ENCODE measurements around the gene MAPT.
"Not testable (repeated sequence)": the region's sequence is repeated elsewhere in the genome, so short reads cannot be mapped to it uniquely, and the experiment has no call there.

Gene MAPT

DNA sequence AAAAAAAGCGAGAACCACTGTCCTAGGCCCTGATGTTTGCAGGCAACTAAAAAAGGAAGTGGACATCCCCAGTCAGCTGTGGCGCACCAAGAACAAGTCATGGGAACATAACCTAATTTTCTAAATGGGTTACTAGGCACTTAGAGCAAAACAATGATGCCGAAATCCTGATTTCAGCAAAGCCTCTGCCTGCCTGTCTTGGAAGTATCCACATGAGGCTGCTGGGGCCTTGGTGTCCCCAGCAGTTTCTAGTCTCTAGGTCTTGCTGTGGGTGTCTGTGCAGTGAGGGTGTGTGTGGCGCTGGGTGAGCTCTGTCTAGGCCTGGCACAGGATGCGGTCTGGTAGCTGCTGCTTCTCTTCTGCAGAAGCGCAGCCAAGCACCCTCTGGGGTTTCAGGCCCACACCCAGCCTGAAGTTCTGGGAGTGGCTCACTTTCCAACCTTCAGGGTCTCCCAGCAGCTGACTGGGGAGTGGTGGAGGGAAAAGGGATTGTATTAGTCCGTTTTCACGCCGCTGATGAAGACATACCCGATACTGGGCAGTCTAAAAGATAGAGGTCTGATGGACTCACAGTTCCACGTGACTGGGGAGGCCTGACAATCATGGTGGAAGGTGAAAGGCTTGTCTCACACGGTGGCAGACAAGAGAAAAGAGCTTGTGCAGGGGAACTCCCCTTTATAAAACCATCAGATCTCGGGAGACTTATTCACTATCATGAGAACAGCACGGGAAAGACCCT lies 125.8 kb downstream of the MAPT start:
- DNase-seq (ENCODE audit: low read depth): no peak
- H3K4me3 ChIP-seq (ENCODE audit: low read depth, low read length): no peak overlapping the region
- TF ChIP-seq, protein P1, sequence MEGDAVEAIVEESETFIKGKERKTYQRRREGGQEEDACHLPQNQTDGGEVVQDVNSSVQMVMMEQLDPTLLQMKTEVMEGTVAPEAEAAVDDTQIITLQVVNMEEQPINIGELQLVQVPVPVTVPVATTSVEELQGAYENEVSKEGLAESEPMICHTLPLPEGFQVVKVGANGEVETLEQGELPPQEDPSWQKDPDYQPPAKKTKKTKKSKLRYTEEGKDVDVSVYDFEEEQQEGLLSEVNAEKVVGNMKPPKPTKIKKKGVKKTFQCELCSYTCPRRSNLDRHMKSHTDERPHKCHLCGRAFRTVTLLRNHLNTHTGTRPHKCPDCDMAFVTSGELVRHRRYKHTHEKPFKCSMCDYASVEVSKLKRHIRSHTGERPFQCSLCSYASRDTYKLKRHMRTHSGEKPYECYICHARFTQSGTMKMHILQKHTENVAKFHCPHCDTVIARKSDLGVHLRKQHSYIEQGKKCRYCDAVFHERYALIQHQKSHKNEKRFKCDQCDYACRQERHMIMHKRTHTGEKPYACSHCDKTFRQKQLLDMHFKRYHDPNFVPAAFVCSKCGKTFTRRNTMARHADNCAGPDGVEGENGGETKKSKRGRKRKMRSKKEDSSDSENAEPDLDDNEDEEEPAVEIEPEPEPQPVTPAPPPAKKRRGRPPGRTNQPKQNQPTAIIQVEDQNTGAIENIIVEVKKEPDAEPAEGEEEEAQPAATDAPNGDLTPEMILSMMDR (conservative IDR thresholded peaks at IDR 0.05; ENCODE audit: low read depth, low read length): no peak

DNA sequence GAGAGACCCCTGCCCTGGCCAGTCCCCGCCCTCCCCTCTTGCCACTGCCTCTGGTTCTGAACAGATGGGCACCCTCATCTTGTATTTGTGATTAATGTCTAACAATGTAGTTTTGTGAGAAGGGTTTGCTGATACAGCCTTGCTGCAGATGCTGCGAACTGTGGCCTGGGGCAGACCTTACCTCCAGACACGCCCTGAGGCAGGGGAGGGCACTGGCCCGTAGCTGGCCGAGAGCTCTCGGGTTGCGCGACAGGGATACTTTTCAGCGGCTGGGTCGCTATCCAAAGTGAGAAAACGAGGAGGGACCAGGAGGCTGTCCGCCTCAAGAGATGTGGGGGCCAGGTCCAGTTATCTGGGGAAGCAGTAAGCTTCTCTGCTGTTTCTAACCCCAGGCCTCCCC lies 126.6 kb downstream of the MAPT start:
- no peak for DNase-seq (ENCODE audit: low read depth)
- no peak overlapping the region for H3K4me3 ChIP-seq (ENCODE audit: low read depth, low read length)
- TF ChIP-seq, protein P1 (conservative IDR thresholded peaks at IDR 0.05; ENCODE audit: low read depth, low read length): no peak

DNA sequence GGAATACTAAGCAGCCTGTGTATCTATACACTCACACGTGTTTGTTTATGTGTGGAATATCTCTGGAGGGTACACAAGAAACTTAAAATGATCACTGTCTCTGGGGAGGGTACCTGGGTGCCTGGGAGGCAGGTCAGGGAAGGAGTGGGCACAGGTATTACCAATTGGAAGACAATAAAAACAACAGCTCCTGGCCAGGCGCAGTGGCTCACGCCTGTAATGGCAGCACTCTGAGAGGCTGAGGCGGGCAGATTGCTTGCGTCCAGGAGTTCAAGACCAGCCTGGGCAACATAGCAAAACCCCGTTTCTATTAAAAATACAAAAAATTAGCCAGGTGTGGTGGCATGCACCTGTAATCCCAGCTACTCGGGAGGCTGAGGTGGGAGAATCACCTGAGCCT lies 129.0 kb downstream of the MAPT start:
- H3K4me3 ChIP-seq (ENCODE audit: low read depth, low read length); DNase-seq (ENCODE audit: low read depth): not testable (repeated sequence)

DNA sequence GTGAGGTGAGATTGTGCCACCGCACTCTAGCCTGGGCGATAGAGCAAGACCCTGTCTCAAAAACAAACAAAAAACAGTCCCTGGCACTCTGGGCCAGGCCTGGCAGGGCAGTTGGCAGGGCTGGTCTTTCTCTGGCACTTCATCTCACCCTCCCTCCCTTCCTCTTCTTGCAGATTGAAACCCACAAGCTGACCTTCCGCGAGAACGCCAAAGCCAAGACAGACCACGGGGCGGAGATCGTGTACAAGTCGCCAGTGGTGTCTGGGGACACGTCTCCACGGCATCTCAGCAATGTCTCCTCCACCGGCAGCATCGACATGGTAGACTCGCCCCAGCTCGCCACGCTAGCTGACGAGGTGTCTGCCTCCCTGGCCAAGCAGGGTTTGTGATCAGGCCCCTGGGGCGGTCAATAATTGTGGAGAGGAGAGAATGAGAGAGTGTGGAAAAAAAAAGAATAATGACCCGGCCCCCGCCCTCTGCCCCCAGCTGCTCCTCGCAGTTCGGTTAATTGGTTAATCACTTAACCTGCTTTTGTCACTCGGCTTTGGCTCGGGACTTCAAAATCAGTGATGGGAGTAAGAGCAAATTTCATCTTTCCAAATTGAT lies 129.5 kb downstream of the MAPT start:
- no peak for DNase-seq (ENCODE audit: low read depth)
- no peak overlapping the region for H3K4me3 ChIP-seq (ENCODE audit: low read depth, low read length)
- TF ChIP-seq, protein P1 (conservative IDR thresholded peaks at IDR 0.05; ENCODE audit: low read depth, low read length): no peak

DNA sequence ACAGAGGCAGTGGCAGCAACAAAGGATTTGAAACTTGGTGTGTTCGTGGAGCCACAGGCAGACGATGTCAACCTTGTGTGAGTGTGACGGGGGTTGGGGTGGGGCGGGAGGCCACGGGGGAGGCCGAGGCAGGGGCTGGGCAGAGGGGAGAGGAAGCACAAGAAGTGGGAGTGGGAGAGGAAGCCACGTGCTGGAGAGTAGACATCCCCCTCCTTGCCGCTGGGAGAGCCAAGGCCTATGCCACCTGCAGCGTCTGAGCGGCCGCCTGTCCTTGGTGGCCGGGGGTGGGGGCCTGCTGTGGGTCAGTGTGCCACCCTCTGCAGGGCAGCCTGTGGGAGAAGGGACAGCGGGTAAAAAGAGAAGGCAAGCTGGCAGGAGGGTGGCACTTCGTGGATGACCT lies 130.2 kb downstream of the MAPT start:
- no peak overlapping the region for H3K4me3 ChIP-seq (ENCODE audit: low read depth, low read length)
- DNase-seq (ENCODE audit: low read depth): no peak
- TF ChIP-seq, protein P1 (conservative IDR thresholded peaks at IDR 0.05; ENCODE audit: low read depth, low read length): no peak

DNA sequence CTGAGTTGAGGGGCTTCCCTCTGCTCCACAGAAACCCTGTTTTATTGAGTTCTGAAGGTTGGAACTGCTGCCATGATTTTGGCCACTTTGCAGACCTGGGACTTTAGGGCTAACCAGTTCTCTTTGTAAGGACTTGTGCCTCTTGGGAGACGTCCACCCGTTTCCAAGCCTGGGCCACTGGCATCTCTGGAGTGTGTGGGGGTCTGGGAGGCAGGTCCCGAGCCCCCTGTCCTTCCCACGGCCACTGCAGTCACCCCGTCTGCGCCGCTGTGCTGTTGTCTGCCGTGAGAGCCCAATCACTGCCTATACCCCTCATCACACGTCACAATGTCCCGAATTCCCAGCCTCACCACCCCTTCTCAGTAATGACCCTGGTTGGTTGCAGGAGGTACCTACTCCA lies 130.7 kb downstream of the MAPT start:
- TF ChIP-seq, protein P1 (conservative IDR thresholded peaks at IDR 0.05; ENCODE audit: low read depth, low read length): no peak
- DNase-seq (ENCODE audit: low read depth): no peak
- no peak overlapping the region for H3K4me3 ChIP-seq (ENCODE audit: low read depth, low read length)

DNA sequence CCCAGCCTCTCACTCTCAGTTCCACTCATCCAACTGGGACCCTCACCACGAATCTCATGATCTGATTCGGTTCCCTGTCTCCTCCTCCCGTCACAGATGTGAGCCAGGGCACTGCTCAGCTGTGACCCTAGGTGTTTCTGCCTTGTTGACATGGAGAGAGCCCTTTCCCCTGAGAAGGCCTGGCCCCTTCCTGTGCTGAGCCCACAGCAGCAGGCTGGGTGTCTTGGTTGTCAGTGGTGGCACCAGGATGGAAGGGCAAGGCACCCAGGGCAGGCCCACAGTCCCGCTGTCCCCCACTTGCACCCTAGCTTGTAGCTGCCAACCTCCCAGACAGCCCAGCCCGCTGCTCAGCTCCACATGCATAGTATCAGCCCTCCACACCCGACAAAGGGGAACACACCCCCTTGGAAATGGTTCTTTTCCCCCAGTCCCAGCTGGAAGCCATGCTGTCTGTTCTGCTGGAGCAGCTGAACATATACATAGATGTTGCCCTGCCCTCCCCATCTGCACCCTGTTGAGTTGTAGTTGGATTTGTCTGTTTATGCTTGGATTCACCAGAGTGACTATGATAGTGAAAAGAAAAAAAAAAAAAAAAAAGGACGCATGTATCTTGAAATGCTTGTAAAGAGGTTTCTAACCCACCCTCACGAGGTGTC lies 131.3 kb downstream of the MAPT start:
- TF ChIP-seq, protein P1 (conservative IDR thresholded peaks at IDR 0.05; ENCODE audit: low read depth, low read length): no peak
- no peak for DNase-seq (ENCODE audit: low read depth)
- H3K4me3 ChIP-seq (ENCODE audit: low read depth, low read length): no peak overlapping the region
